Activated CD8-positive, alpha-beta T cell treated with anti-CD3 and anti-CD28 coated beads, Interleukin-2, amount 10 ng/mL, durations not matched to agents 7 days and 5 days (primary cell): ENCODE results near the gene GRM7. TPM values are rescaled to one million over a fixed set of nuclear protein-coding genes. Genes with fewer than 3 reads are reported as not detected.

ENCODE experiments used
- ATAC-seq: fragments of 150-1000 bp; cut with Tn5 transposase; one replicate; pipeline ENCODE4 v1.10.0; 2021; ENCODE audit warnings: moderate library complexity
- CTCF ChIA-PET: fragments of 350-600 bp; sonication (Branson Sonifier 250); formaldehyde crosslinking; loops from one replicate; lab custom pipeline; 2021; ENCODE audit warnings: antibody characterized with exemption; lab: Charles Lee
- POLR2A ChIA-PET: fragments of 350-600 bp; sonication (Branson Sonifier 250); formaldehyde crosslinking; loops from one replicate; lab custom pipeline; 2021; ENCODE audit warnings: antibody characterized with exemption; lab: Charles Lee
- DNase-seq: peaks from one replicate; pipeline ENCODE4 v3.0.0-alpha.2; 2020
- H3K27ac Mint-ChIP-seq: one replicate; pipeline ENCODE4 v1.8.0; 2021; ENCODE audit warnings: mild to moderate bottlenecking, mixed read lengths
- H3K27me3 Mint-ChIP-seq: one replicate; pipeline ENCODE4 v1.8.0; 2021; ENCODE audit warnings: low read depth, mixed read lengths
- H3K36me3 Mint-ChIP-seq: one replicate; pipeline ENCODE4 v1.8.0; 2021; ENCODE audit warnings: low read depth, mixed read lengths
- H3K4me1 Mint-ChIP-seq: one replicate; pipeline ENCODE4 v1.8.0; 2021; ENCODE audit warnings: low read depth, mixed read lengths
- H3K4me3 Mint-ChIP-seq: one replicate; pipeline ENCODE4 v1.8.0; 2021; ENCODE audit warnings: mild to moderate bottlenecking, mixed read lengths
- H3K9me3 Mint-ChIP-seq: one replicate; pipeline ENCODE4 v1.8.0; 2022; ENCODE audit warnings: mixed read lengths; ENCODE audit not compliant: insufficient read depth
- total RNA-seq, 2 experiments: library from RNA; stranded (reverse); gene quantifications; one replicate each; pipeline ENCODE4 v1.2.3, GENCODE V29; 2021

The GRM7 gene
- total RNA-seq, 2 experiments from 2014 or later, result not detected

GRCh38 chr3:7787871-7788828, 927.2 kb downstream of the GRM7 start:
- no peak for DNase-seq
- no peak for ATAC-seq
- Mint-ChIP-seq H3K4me1 (no peaks in the 10 kb centered on the region), H3K4me3 (no peak overlapping the region), H3K27me3 (no peaks in the 10 kb centered on the region), H3K9me3 (peaks cover 6% of the 10 kb centered on the region), H3K36me3 (no peaks in the 10 kb centered on the region), H3K27ac (no peak overlapping the region)
- ChIA-PET CTCF (no interaction called here), POLR2A (no interaction called here)

- Mint-ChIP-seq H3K27me3 (no peaks in the 10 kb centered on the region), H3K9me3 (peaks cover 6% of the 10 kb centered on the region), H3K27ac (no peak overlapping the region), H3K36me3 (no peaks in the 10 kb centered on the region), H3K4me1 (no peaks in the 10 kb centered on the region), H3K4me3 (no peak overlapping the region)
- ChIA-PET POLR2A (no interaction called here), CTCF (no interaction called here)
- DNase-seq (no peak), ATAC-seq (no peak)
Measured at GRCh38 chr3:7788881-7789280, 928.0 kb downstream of the GRM7 start.

- H3K27me3 Mint-ChIP-seq, result no peaks in the 10 kb centered on the region
- H3K4me1 Mint-ChIP-seq, result no peaks in the 10 kb centered on the region
- H3K4me3 Mint-ChIP-seq, result no peak overlapping the region
- H3K36me3 Mint-ChIP-seq, result no peaks in the 10 kb centered on the region
- ATAC-seq (no peak), DNase-seq (no peak)
- ChIA-PET POLR2A (no interaction called here), CTCF (no interaction called here)
- no peak overlapping the region for H3K27ac Mint-ChIP-seq
- peaks cover 6% of the 10 kb centered on the region for H3K9me3 Mint-ChIP-seq
Measured at GRCh38 chr3:7789324-7789723, 928.4 kb downstream of the GRM7 start.

- CTCF ChIA-PET, result no interaction called here
Measured at GRCh38 chr3:7790141-7790540, 929.2 kb downstream of the GRM7 start.

More at GRCh38 chr3:7790141-7790540, 929.2 kb downstream of the GRM7 start:
- Mint-ChIP-seq H3K9me3 (peaks cover 6% of the 10 kb centered on the region), H3K27me3 (no peaks in the 10 kb centered on the region), H3K4me1 (no peaks in the 10 kb centered on the region), H3K4me3 (no peak overlapping the region), H3K27ac (no peak overlapping the region), H3K36me3 (no peaks in the 10 kb centered on the region)
- no peak for DNase-seq
- POLR2A ChIA-PET, result no interaction called here
- ATAC-seq, result no peak
